ENCODE results near the gene RRP1B.

The RRP1B gene

GRCh38 chr21:43684424-43684823 is 25.1 kb downstream of the RRP1B start:
- DNase-seq (ENCODE audit: low read depth): no peak
- TF ChIP-seq, protein P1, sequence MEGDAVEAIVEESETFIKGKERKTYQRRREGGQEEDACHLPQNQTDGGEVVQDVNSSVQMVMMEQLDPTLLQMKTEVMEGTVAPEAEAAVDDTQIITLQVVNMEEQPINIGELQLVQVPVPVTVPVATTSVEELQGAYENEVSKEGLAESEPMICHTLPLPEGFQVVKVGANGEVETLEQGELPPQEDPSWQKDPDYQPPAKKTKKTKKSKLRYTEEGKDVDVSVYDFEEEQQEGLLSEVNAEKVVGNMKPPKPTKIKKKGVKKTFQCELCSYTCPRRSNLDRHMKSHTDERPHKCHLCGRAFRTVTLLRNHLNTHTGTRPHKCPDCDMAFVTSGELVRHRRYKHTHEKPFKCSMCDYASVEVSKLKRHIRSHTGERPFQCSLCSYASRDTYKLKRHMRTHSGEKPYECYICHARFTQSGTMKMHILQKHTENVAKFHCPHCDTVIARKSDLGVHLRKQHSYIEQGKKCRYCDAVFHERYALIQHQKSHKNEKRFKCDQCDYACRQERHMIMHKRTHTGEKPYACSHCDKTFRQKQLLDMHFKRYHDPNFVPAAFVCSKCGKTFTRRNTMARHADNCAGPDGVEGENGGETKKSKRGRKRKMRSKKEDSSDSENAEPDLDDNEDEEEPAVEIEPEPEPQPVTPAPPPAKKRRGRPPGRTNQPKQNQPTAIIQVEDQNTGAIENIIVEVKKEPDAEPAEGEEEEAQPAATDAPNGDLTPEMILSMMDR (IDR thresholded peaks at IDR 0.05; ENCODE audit: insufficient read depth, low read depth, low read length, missing control alignments): no peak
- H3K4me3 ChIP-seq (ENCODE audit: low read length): no peak overlapping the region

GRCh38 chr21:43686811-43687565 is 27.6 kb downstream of the RRP1B start:
- no peak for DNase-seq (ENCODE audit: low read depth)
- no peak overlapping the region for H3K4me3 ChIP-seq (ENCODE audit: low read length)
- TF ChIP-seq, protein P1 (IDR thresholded peaks at IDR 0.05; ENCODE audit: insufficient read depth, low read depth, low read length, missing control alignments): no peak

DNA sequence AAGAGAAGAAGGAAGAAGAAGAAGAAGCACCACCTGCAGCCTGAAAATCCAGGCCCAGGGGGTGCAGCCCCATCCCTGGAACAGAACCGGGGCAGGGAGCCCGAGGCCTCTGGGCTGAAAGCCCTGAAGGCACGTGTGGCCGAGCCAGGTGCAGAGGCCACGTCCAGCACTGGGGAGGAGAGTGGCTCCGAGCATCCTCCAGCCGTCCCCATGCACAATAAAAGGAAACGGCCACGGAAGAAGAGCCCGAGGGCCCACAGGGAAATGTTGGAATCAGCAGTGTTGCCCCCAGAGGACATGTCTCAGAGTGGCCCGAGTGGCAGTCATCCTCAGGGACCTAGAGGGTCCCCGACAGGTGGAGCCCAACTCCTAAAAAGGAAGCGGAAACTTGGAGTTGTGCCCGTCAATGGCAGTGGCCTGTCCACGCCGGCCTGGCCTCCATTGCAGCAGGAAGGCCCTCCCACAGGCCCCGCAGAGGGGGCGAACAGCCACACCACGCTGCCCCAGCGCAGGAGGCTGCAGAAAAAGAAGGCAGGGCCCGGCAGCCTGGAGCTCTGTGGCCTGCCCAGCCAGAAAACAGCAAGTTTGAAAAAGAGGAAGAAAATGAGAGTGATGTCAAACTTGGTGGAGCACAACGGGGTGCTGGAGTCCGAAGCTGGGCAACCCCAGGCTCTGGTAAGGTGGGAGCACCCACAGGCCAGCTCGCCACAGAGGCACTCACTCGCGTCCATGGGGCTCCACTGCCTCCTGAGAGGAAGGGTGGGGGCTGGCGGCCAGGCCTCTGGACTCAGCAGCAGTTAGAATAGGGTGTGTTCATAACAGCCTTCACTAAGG is 28.4 kb downstream of the RRP1B start:
- H3K4me3 ChIP-seq (ENCODE audit: low read length): no peak overlapping the region
- DNase-seq (ENCODE audit: low read depth): no peak
- TF ChIP-seq, protein P1 (IDR thresholded peaks at IDR 0.05; ENCODE audit: insufficient read depth, low read depth, low read length, missing control alignments): no peak

- H3K4me3 ChIP-seq (ENCODE audit: low read length): no peak overlapping the region
- TF ChIP-seq, protein P1 (IDR thresholded peaks at IDR 0.05; ENCODE audit: insufficient read depth, low read depth, low read length, missing control alignments): no peak
- DNase-seq (ENCODE audit: low read depth): no peak
Observed at GRCh38 chr21:43688906-43689305, 29.5 kb downstream of the RRP1B start.

DNA sequence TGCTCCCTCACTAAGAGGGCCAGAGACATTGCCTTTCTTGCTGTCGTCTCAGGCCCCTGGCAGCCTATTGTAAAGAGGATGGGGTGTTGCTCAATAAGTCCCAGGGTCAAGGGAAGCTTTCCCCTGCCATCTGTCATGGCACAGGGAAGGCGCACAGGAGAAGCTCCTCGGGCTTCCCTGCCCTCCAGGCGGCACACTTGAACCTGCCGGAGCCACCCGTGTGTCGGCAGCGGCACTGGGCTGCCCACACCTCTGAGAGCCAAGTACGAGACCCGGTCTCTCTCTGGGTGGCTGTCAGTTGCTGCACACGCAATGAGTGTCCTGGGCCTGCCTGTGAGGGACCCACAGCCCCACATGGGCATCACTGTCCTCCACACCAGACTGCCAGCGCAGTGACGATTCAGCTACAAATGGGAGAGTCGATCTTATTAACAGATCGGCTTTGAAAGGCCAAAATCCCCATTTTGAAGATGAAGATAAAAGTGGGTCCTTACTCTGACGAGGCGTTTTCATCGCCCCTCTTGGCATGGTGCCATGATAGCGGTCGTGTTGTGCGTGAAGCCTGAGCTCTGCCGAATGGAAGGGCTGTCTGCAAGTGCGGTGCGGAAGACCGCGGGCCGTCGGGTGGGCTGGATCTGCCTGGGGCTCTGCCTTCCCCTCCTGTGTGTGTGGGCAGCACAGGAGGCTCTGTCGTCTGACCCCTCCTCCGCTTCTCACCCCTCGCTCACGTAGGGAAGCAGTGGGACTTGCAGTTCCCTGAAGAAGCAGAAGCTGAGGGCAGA is 30.4 kb downstream of the RRP1B start:
- DNase-seq (ENCODE audit: low read depth): no peak
- TF ChIP-seq, protein P1 (IDR thresholded peaks at IDR 0.05; ENCODE audit: insufficient read depth, low read depth, low read length, missing control alignments): no peak
- H3K4me3 ChIP-seq (ENCODE audit: low read length): no peak overlapping the region

DNA sequence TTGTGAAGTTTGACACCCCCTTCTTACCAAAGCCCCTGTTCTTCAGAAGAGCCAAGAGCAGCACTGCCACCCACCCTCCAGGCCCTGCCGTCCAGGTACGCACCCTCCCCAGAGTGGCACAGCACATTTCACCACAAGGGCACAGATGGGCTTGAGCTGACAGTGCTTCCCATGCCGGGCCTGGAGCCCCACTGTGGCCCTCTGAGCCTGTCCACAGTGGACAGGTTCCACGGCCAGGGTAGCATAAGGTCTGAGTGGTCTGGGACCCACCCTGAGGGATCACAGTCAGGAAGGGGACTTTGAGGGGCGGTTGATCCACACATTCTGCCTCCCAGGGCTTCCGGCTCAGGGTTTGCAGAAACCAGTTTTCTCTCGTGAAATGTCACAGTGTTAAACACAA is 31.0 kb downstream of the RRP1B start:
- DNase-seq (ENCODE audit: low read depth): no peak
- H3K4me3 ChIP-seq (ENCODE audit: low read length): no peak overlapping the region
- TF ChIP-seq, protein P1 (IDR thresholded peaks at IDR 0.05; ENCODE audit: insufficient read depth, low read depth, low read length, missing control alignments): no peak

Measured in epithelial cell of esophagus (primary cell).